CD4-positive, alpha-beta T cell treated with Interleukin-12 subunit alpha and Interleukin-12 subunit beta, for 1 hour (primary cell): Measurements from ENCODE around the gene THSD7A.

Experiments used
- DNase-seq: peaks from one replicate; pipeline ENCODE4 v3.0.0-alpha.2; 2020

THSD7A gene

GRCh38 chr7:11807000-11807399 lies 25.0 kb downstream of the THSD7A start:
- no peak for DNase-seq

DNA sequence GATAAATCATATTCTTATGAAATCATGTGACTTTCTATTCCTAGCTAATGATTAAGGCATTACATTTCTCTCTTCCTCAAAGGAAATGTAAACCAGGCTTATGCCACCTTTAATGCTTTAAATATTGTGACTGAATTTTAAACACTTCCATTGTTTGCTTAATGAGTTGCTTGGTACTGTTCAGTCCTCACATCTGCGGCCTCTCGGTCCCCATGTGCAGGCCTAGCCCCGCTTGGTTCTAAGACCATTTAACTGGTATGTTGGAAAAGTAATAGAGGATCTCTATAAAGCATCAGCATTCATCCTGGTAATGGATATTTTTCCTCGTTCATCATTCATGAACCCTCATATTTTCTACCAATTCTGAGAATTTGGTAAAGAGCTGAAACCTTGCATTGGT lies 27.4 kb downstream of the THSD7A start:
- no peak for DNase-seq

GRCh38 chr7:11795231-11795630 lies 36.8 kb downstream of the THSD7A start:
- no peak for DNase-seq

DNA sequence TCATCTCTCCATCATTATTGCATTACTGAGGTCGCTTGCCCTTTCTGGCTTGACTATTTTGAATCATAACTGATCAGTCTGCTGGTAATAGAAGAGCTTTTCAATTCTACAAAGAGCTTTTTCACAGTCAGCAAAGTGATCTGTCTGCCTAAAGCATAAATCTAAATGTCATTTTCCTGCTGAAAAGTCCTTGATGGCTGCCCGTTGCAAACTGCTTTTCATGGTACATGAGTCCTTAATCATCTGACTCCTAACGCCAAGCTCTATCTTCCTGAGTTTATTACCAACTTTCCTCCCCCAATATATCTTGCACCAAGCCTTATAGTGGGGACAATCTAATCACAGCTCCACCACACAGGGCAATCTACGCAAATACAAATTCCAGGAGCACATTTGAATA lies 39.8 kb downstream of the THSD7A start:
- no peak for DNase-seq

- no peak for DNase-seq
Measured at GRCh38 chr7:11788568-11788967, 43.4 kb downstream of the THSD7A start.

DNA sequence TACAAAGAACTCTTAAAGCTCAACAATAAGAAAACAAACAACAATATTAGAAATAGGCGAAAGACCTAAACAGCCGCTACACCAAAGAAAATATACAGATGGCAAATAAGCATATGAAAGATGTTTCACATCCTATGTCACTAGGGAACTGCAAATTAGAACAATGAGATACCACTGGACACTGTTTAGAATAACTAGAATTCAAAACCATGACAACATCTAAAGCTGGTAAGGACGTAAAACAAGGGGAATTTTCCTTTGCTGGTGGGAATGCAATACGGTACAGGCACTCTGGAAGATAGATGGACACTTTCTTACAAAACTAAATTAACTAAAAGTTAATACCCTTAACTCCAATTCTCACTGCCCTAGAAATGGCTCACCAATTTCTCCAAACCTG lies 44.5 kb downstream of the THSD7A start:
- no peak for DNase-seq

DNA sequence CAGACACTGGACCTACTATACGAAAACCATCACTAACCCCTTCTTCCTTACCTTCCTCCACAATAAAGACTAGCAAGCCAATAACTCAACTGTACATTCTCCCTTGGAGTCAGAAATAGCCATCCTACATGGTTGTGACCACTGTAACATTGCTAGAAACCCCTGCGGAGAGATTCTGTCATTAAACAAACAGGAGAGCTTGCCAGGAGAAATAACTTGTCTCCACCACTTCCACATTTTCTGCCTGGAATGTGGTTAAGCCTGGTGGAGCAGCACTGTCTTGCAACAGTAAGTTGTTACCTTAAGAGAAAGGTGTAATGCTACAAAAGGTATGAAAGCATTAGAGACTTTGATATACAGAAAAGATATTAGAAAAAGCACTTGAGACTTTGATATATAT lies 45.8 kb downstream of the THSD7A start:
- no peak for DNase-seq

DNA sequence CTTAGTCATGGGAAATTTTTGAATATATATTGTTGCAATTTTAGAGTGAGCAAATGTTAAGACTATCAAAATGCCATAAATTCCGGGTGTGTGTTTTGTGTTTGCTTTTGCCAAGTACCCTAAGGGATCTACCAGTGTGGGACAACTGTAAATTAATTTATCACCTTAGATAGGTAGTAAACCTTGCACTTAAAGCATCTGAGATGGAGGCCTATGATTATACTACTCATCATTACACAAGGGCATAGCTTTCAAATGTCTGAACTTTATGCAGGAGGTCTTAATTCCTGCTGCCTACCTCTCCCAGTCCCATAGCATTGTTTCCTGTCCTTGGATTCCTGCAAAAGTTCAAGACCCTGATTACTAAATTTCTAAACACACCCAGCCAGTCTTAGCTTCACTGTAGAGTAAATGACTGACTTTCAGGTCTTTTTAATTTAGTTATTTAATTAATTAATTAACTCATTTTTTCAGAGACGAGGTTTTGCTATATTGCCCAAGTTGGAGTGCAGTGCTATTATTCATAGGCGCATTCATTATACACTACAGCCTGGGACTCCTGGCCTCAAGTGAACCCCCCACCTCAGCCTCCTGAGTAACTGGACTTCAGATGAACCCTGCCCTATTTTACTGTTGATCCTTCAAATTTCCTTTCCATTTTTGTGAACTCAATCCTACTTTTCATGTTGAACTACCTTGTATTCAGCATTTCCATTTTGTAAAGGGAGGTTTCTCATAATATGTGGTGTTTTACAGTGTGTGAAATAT lies 47.0 kb downstream of the THSD7A start:
- DNase-seq = no peak

- DNase-seq = no peak
Measured at GRCh38 chr7:11779864-11780674, 51.9 kb downstream of the THSD7A start.

DNA sequence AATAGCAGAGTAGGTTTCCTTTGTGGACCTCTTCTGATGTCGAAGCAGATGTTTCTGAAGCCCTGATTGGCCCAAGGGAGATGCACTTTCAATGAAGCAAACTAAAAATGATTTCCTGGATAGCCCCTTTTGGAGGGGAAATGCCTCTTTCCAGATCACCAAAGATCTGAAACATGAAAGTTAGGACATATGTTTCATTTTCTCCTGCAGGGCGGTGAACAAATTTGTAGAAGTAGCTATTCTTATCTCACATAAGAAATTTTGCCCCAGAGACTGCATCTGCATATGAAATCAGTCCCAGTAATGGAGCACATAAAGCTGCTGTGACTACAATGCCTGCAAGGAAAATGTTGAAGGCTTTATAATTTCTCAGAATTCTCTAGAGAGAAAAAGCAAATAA lies 56.0 kb downstream of the THSD7A start:
- DNase-seq = no peak

- DNase-seq = no peak
Measured at GRCh38 chr7:11775401-11775800, 56.6 kb downstream of the THSD7A start.

GRCh38 chr7:11768263-11768662 lies 63.7 kb downstream of the THSD7A start:
- no peak for DNase-seq

- no peak for DNase-seq
Measured at GRCh38 chr7:11767148-11767547, 64.8 kb downstream of the THSD7A start.

DNA sequence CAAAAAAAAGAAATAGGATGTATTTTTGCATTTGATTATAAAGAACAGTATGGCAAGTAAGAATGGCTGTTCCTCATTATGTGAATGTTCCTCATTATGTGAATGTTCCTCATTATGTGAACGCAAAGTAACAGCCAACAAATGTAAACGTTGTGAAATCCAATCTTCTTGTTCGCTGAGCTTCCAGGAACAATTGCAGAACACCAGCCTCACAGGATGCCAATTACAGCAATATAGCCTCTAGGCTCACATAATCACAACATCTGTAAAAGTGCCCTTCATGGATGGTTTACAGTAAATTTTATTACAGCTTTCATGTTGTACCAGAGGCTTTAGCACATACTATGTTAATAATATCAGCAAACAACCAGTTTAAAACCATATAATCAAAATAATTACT lies 71.6 kb downstream of the THSD7A start:
- DNase-seq = no peak

DNA sequence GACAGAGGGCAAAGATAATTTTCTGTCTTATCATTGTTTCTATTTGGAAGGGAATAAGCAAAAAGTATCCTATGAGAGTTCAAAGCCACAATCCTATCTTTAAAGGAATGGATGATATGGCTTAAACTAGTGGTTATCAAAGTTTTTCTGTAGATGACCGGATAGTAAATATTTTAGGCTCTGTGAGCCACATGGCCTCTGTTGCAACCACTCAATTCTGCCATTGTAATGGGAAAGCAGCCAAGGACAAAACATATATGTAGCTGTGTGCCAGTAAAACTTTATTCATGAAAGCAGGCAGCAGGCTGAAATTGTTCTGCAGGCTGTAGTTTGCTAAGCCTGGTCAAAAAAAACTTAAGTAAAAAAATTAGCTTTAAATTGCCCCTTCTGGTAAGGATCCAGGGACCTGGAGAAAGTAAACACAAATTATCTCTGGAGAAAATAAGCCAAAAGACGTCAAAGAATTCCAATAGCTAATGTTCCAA lies 73.3 kb downstream of the THSD7A start:
- no peak for DNase-seq

GRCh38 chr7:11757153-11757552 lies 74.8 kb downstream of the THSD7A start:
- no peak for DNase-seq

DNA sequence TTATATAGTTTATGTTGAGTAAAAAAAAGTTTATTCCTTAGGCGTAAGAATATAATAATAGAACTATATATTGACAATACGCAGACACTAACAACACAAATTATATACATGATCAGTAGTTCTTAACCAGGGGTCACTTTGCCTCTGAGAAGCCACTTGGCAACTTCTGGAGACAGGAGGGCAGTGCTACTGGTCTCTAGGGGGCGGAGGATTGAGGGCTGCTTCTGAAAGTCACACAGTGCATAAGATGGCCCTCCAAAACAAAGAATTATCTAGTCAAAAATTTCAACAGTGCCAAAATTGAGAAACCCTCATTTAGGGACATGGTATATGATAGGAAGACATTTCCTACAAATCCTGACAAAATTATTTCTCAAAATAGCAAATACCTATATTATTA lies 77.1 kb downstream of the THSD7A start:
- DNase-seq = no peak

DNA sequence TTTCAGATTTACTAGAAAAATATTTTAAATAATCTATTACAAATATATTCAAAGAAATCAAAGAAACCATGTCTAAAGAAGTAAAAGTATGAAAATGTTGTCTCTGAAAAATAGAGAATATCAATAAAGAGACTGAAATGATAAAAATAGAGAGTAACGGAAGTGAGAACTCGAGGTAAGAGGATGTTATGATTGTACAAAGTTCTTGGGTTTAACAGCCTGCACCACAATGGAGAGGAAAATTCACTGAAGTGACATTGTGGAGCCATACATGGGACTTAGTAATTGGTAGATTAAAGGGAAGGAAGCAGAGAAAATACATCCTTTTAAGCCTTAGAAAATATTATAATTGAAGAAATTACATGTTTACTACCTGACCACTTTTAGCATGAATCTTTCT lies 77.9 kb downstream of the THSD7A start:
- DNase-seq = no peak

- no peak for DNase-seq
Measured at GRCh38 chr7:11753433-11753832, 78.6 kb downstream of the THSD7A start.

- DNase-seq = no peak
Measured at GRCh38 chr7:11751807-11752389, 80.1 kb downstream of the THSD7A start.

GRCh38 chr7:11751315-11751714 lies 80.7 kb downstream of the THSD7A start:
- DNase-seq = no peak

DNA sequence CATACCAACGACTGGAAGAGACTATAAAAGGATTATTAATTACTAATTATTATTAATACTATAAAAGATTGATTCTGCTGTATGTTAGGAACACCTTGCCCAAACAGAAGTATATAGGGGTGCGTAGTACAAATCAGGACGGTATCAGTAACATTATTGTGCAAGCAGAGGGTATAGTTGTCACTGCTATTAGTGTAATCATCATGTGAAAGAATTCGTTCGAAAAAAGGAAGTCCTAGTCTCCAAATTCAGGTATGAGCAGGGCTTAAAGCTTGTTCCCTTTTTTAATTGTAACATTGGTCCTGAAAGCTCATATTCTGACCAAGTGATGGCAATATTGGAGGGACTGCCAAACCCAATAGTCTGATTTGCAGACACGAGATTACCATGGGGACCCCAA lies 81.8 kb downstream of the THSD7A start:
- no peak for DNase-seq

GRCh38 chr7:11749629-11750028 lies 82.4 kb downstream of the THSD7A start:
- DNase-seq = no peak

DNA sequence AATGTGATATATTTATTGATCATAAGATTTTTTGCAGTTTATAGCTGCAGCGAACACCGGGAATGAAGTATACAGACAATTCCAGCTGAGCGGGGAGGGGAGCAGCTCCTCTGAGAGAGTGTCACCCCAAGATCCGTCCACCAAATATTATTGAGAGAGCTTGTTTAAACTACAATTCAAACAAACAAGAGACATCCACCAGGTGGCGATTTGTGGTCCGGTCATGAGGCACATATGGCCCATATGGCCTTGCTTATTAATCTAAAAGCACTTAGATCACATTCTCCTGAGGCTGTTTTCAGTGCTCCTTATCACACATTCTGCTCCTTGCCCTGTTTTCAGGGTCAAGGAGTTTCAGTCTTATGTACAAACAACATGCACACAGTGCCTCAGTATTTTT lies 83.1 kb downstream of the THSD7A start:
- DNase-seq = no peak
